Measurements from ENCODE around the gene INHBB.

INHBB gene

GRCh38 chr2:120391911-120392665, 46.2 kb downstream of the INHBB start:
- Histone ChIP-seq H3K27me3 (ENCODE audit: control insufficient read depth, insufficient read depth, low read length) (peaks cover 4% of the 10 kb centered on the region), H3K4me1 (ENCODE audit: control insufficient read depth, insufficient read depth, low read length) (no peaks in the 10 kb centered on the region), H3K36me3 (ENCODE audit: control insufficient read depth, insufficient read depth, low read length) (no peaks in the 10 kb centered on the region), H3K9ac (ENCODE audit: low read length) (no peak overlapping the region), H3K4me3 (ENCODE audit: low read length) (no peak overlapping the region), H3K9me3 (ENCODE audit: control insufficient read depth, low read length) (no peaks in the 10 kb centered on the region)

- no peaks in the 10 kb centered on the region for H3K9me3 ChIP-seq (ENCODE audit: control insufficient read depth, low read length)
- no peaks in the 10 kb centered on the region for H3K4me1 ChIP-seq (ENCODE audit: control insufficient read depth, insufficient read depth, low read length)
- H3K4me3 ChIP-seq (ENCODE audit: low read length): no peak overlapping the region
- H3K27me3 ChIP-seq (ENCODE audit: control insufficient read depth, insufficient read depth, low read length): peaks cover 4% of the 10 kb centered on the region
- H3K9ac ChIP-seq (ENCODE audit: low read length): no peak overlapping the region
- no peaks in the 10 kb centered on the region for H3K36me3 ChIP-seq (ENCODE audit: control insufficient read depth, insufficient read depth, low read length)
Observed at GRCh38 chr2:120392923-120393322, 47.0 kb downstream of the INHBB start.

DNA sequence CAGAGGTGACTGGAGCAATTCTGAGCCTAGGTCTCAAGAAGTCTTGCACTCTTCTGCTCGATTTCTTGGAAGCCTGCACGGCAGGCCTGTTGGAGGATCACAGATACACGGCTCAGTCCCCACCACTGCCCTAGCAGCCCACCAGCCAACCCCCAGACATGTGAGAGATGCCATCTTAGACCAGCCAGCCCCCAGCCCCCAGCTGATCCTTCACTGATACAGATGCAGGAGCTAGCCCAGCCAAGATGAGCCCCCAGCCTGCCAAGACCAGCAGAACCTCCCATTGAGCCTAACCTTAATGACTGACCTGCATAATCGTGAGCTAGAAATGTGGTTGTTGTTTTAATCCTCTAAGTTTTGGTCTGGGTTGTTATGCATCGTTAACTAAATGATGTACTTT, 47.5 kb downstream of the INHBB start:
- no peaks in the 10 kb centered on the region for H3K9me3 ChIP-seq (ENCODE audit: control insufficient read depth, low read length)
- no peaks in the 10 kb centered on the region for H3K36me3 ChIP-seq (ENCODE audit: control insufficient read depth, insufficient read depth, low read length)
- H3K4me3 ChIP-seq (ENCODE audit: low read length): no peak overlapping the region

GRCh38 chr2:120394764-120395163, 48.8 kb downstream of the INHBB start:
- Histone ChIP-seq H3K36me3 (ENCODE audit: control insufficient read depth, insufficient read depth, low read length) (no peaks in the 10 kb centered on the region), H3K4me3 (ENCODE audit: low read length) (no peak overlapping the region), H3K4me1 (ENCODE audit: control insufficient read depth, insufficient read depth, low read length) (no peaks in the 10 kb centered on the region), H3K27me3 (ENCODE audit: control insufficient read depth, insufficient read depth, low read length) (peaks cover 3% of the 10 kb centered on the region), H3K9me3 (ENCODE audit: control insufficient read depth, low read length) (no peaks in the 10 kb centered on the region), H3K9ac (ENCODE audit: low read length) (no peak overlapping the region)

More for the DNA sequence above, 47.5 kb downstream of the INHBB start:
- Histone ChIP-seq H3K4me1 (ENCODE audit: control insufficient read depth, insufficient read depth, low read length) (no peaks in the 10 kb centered on the region), H3K9ac (ENCODE audit: low read length) (no peak overlapping the region), H3K27me3 (ENCODE audit: control insufficient read depth, insufficient read depth, low read length) (peaks cover 4% of the 10 kb centered on the region)

- Histone ChIP-seq H3K36me3 (ENCODE audit: control insufficient read depth, insufficient read depth, low read length) (no peaks in the 10 kb centered on the region), H3K9ac (ENCODE audit: low read length) (no peak overlapping the region), H3K4me1 (ENCODE audit: control insufficient read depth, insufficient read depth, low read length) (no peaks in the 10 kb centered on the region), H3K27me3 (ENCODE audit: control insufficient read depth, insufficient read depth, low read length) (peaks cover 4% of the 10 kb centered on the region), H3K4me3 (ENCODE audit: low read length) (no peak overlapping the region), H3K9me3 (ENCODE audit: control insufficient read depth, low read length) (no peaks in the 10 kb centered on the region)
Observed at GRCh38 chr2:120395221-120396012, 49.5 kb downstream of the INHBB start.

DNA sequence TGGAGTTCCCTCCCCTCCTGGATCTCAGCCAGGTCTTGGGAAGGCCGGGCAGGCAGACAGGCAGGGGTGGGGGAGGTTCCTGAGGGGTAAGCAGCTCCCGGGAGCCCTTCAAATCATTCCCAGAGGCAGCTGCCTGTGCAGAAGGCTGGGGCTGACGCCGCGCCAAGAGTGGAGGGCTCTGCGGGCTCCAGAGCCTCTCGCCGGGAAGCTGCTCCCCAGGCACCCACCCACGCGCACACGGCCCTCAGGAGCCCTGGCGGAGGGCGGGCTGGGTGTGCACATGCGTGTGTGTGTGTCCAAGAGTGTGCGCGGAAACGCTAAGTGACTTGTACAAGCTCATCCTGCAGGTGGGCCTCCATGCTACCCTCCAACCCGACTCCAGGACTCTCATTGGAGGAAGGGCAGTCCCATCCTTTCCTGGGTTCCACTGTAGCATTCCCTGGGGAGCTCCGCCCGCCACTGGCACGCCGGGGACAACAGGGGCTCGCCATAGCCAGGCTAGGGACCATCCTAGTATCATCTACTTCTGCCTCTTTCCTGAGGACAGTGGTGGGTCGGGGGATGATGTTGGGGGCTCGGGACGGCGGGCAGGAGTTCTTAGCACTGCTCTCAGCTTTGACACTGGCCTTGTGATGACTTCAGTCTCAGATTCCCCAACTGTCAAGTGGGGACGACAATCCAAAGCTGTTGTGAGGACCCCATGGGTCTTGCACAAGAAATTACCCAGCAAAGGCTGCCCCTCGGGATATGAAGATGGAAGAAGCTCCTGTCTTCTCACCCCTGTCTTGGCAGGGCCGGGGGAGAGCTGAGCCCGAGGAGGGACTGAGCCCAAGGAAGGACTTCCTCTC, 50.3 kb downstream of the INHBB start:
- Histone ChIP-seq H3K36me3 (ENCODE audit: control insufficient read depth, insufficient read depth, low read length) (no peaks in the 10 kb centered on the region), H3K4me1 (ENCODE audit: control insufficient read depth, insufficient read depth, low read length) (no peaks in the 10 kb centered on the region), H3K9me3 (ENCODE audit: control insufficient read depth, low read length) (no peaks in the 10 kb centered on the region), H3K4me3 (ENCODE audit: low read length) (no peak overlapping the region), H3K9ac (ENCODE audit: low read length) (no peak overlapping the region), H3K27me3 (ENCODE audit: control insufficient read depth, insufficient read depth, low read length) (peaks cover 6% of the 10 kb centered on the region)

DNA sequence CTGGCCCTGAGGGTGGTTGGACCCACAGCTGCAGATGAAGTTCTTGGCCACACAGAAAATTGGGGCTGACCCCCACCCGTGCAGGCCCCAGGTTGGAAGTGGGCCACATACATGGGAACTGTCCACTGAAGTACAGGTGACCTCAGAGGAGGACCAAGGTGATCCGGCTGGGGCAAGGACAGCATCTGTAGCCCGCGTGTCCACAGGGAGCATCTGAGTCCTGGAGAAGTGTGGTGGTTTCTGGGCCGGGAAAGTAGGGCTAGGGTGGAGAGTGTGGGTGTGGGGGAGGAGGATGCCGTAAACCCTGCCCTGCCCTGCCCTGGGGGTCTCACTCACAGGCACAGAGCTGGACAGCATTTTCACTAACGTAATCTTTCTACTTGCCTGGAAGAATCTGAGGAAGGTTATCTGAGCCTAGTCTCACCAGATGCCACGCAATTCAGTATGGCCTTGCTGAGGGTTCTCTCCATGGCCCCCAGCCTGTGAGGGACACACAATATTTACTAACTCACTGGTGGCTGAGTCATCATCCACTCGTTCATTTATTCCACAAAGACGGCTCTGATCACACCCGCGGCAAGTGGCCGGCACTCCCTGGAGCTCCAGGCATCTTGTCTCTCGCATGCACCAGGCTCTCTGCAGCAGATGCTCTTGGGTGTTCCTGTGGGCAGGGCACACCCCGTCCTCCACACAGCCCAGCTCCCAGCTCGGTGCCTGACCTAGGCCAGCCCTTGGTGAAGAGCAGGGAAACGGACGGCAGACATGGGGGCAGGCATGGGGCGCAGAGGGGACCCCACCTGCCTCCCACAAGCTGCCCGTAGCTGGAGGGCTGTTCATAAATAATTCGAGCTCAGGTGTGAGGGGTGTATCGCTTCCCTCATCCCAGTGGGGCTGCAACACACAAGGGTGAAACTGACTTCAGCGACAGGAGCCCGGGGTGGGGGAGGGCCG, 51.2 kb downstream of the INHBB start:
- Histone ChIP-seq H3K9me3 (ENCODE audit: control insufficient read depth, low read length) (no peaks in the 10 kb centered on the region), H3K9ac (ENCODE audit: low read length) (no peak overlapping the region), H3K4me1 (ENCODE audit: control insufficient read depth, insufficient read depth, low read length) (no peaks in the 10 kb centered on the region)

DNA sequence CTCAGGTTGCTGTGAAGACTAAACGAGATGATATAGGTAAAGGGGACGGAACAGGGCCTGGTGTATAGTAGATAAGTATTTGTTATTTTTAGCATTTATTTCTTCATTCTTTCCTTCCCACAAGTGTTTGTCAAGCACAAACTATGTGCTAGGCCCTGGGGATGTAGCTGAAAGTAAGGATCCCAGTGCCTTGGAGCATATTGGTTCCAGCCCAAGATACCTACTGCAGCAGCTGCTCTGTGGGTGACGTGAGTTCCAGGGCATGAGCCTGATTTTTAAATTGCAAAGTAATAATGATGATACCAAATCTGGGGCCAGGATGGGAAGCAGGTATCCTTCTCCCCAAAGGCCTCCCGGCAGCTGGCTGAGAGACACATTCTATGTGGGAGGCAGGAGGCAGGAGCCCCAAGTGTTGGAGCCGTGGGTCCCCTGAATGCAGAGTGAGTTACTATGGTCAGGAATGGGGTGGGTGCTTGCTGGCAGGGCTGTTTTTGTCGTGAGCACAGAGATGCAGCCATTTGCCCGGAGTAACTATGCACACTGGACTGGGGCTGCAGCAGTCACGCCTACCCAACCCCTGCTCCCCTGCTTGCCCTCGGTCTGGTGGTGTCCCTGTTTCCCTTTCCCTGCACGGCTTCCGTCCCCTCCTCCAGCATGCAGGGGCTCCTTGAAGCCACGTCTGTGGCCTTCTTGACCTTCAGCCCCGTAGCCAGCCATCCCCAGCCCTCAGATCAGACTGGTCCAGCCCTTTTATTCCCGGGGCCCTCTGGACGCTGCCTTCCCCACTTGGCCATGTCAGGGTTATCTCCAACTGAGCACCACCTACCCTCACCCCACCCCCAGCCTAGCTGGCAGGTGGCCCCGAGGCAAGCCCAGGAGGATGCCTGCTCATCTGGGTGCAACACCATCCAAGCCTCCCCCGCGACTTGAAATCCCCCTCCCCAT, 52.4 kb downstream of the INHBB start:
- no peaks in the 10 kb centered on the region for H3K36me3 ChIP-seq (ENCODE audit: control insufficient read depth, insufficient read depth, low read length)
- H3K9ac ChIP-seq (ENCODE audit: low read length): no peak overlapping the region
- H3K9me3 ChIP-seq (ENCODE audit: control insufficient read depth, low read length): no peaks in the 10 kb centered on the region
- H3K27me3 ChIP-seq (ENCODE audit: control insufficient read depth, insufficient read depth, low read length): peaks cover 6% of the 10 kb centered on the region
- H3K4me3 ChIP-seq (ENCODE audit: low read length): no peak overlapping the region
- H3K4me1 ChIP-seq (ENCODE audit: control insufficient read depth, insufficient read depth, low read length): no peaks in the 10 kb centered on the region

More for the DNA sequence above, 51.2 kb downstream of the INHBB start:
- no peak overlapping the region for H3K4me3 ChIP-seq (ENCODE audit: low read length)
- no peaks in the 10 kb centered on the region for H3K36me3 ChIP-seq (ENCODE audit: control insufficient read depth, insufficient read depth, low read length)
- H3K27me3 ChIP-seq (ENCODE audit: control insufficient read depth, insufficient read depth, low read length): peaks cover 6% of the 10 kb centered on the region

- no peaks in the 10 kb centered on the region for H3K36me3 ChIP-seq (ENCODE audit: control insufficient read depth, insufficient read depth, low read length)
- H3K4me1 ChIP-seq (ENCODE audit: control insufficient read depth, insufficient read depth, low read length): no peaks in the 10 kb centered on the region
- no peak overlapping the region for H3K4me3 ChIP-seq (ENCODE audit: low read length)
- H3K27me3 ChIP-seq (ENCODE audit: control insufficient read depth, insufficient read depth, low read length): peaks cover 6% of the 10 kb centered on the region
- no peak overlapping the region for H3K9ac ChIP-seq (ENCODE audit: low read length)
- no peaks in the 10 kb centered on the region for H3K9me3 ChIP-seq (ENCODE audit: control insufficient read depth, low read length)
Observed at GRCh38 chr2:120398996-120399888, 53.3 kb downstream of the INHBB start.

DNA sequence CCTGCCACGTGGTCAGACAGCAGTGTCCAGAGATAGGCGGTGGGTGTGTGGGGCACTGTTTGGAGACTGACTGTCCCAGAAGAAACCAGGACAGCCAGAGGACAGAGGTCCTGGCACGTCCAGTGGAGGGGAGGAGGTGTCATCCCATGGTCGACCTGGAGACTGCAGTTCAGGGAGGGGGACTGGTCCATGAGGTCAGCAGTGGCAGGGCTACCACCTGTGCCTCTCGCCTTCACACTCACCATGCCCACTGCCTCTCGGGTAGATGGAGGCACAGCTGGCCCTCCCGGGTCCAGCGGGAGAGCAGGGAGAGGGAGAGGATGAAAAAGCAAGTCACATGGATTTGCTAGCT, 53.9 kb downstream of the INHBB start:
- no peaks in the 10 kb centered on the region for H3K9me3 ChIP-seq (ENCODE audit: control insufficient read depth, low read length)
- no peaks in the 10 kb centered on the region for H3K4me1 ChIP-seq (ENCODE audit: control insufficient read depth, insufficient read depth, low read length)
- H3K36me3 ChIP-seq (ENCODE audit: control insufficient read depth, insufficient read depth, low read length): no peaks in the 10 kb centered on the region
- H3K27me3 ChIP-seq (ENCODE audit: control insufficient read depth, insufficient read depth, low read length): peaks cover 6% of the 10 kb centered on the region
- no peak overlapping the region for H3K4me3 ChIP-seq (ENCODE audit: low read length)
- no peak overlapping the region for H3K9ac ChIP-seq (ENCODE audit: low read length)
